Endothelial cell of umbilical vein (primary cell): Measurements from ENCODE around the gene TBPL1. TPM values are rescaled to one million over a fixed set of nuclear protein-coding genes. Genes with fewer than 3 reads are reported as not detected.

ENCODE experiments used
- BruUV-seq: library from RNA; stranded (reverse); fragments of 400-500 nt; replicated peaks from 2 replicates; lab custom pipeline; 2021; lab: Mats Ljungman, UMichigan
- CTCF ChIA-PET: fragments of 300-600, 350-600 bp; sonication (Branson Sonifier 250); formaldehyde crosslinking; loops from one replicate; lab custom pipeline; 2021; ENCODE audit warnings: antibody characterized with exemption, inconsistent platforms; lab: Charles Lee
- POLR2A ChIA-PET: fragments of 300-600, 350-600 bp; sonication (Branson Sonifier 250); formaldehyde crosslinking; loops from one replicate; lab custom pipeline; 2021; ENCODE audit warnings: antibody characterized with exemption, inconsistent platforms; lab: Charles Lee
- DNase-seq: peaks from one replicate; pipeline ENCODE4 v3.0.0-alpha.2; 2011; ENCODE audit warnings: low read depth, low spot score
- FAIRE-seq: peaks from 2 replicates; lab custom pipeline; 2011; peaks lifted over from hg19 to GRCh38; lab: Jason Lieb, UNC
- H2AFZ ChIP-seq: 2 replicates; pipeline ENCODE4 v1.6.0; 2012; ENCODE audit warnings: low read depth, low read length, control low read depth, inconsistent platforms
- H3K27ac ChIP-seq: 2 replicates; pipeline ENCODE4 v1.5.1; 2011; ENCODE audit warnings: low read depth, mild to moderate bottlenecking, control low read depth, low read length, moderate library complexity; ENCODE audit not compliant: insufficient read depth
- H3K27me3 ChIP-seq, 2 experiments: 2 replicates each; pipeline versions ENCODE4 v1.6.0 to v1.6.1; 2011; ENCODE audit warnings: low read length in 2 of 2, mixed read lengths in 1 of 2; ENCODE audit not compliant: control insufficient read depth in 2 of 2, insufficient read depth in 2 of 2
- H3K36me3 ChIP-seq, 2 experiments: 2 replicates in 1 of 2; 3 replicates in 1 of 2; pipeline ENCODE4 v1.5.1; 2011; ENCODE audit warnings: low read length in 2 of 2, mild to moderate bottlenecking in 1 of 2, moderate library complexity in 1 of 2; ENCODE audit not compliant: control insufficient read depth in 2 of 2, insufficient read depth in 2 of 2; ENCODE audit errors: extremely low read depth in 1 of 2
- H3K4me1 ChIP-seq: 3 replicates; pipeline ENCODE4 v1.5.1; 2011; ENCODE audit warnings: mild to moderate bottlenecking, low read length; ENCODE audit not compliant: control insufficient read depth, insufficient read depth; ENCODE audit errors: extremely low read depth
- H3K4me2 ChIP-seq: 2 replicates; pipeline ENCODE4 v1.6.1; 2011; ENCODE audit warnings: low read length, control low read depth, mixed read lengths; ENCODE audit not compliant: insufficient read depth
- H3K4me3 ChIP-seq, 3 experiments: fragments of 200-600 bp in 1 of 3; sonication (generic), shearing (Covaris generic) in 1 of 3; replicated peaks in 1 of 3; 2 replicates each; pipeline ENCODE4 v1.5.1; 2011 to 2016; ENCODE audit warnings: control low read depth in 3 of 3, low read length in 3 of 3, mild to moderate bottlenecking in 2 of 3, inconsistent platforms in 1 of 3, low read depth in 1 of 3, moderate library complexity in 1 of 3; ENCODE audit not compliant: insufficient read depth in 1 of 3
- H3K79me2 ChIP-seq: 2 replicates; pipeline ENCODE4 v1.6.0; 2012; ENCODE audit warnings: low read length, inconsistent platforms; ENCODE audit not compliant: control insufficient read depth, insufficient read depth
- H3K9ac ChIP-seq: replicated peaks from 2 replicates; pipeline ENCODE3; 2011; ENCODE audit warnings: low read length, control low read depth; ENCODE audit not compliant: insufficient read depth; ENCODE audit errors: extremely low read depth
- H3K9me1 ChIP-seq: replicated peaks from 3 replicates; pipeline ENCODE4 v1.6.0; 2011; ENCODE audit warnings: mild to moderate bottlenecking, low read length; ENCODE audit not compliant: control insufficient read depth, insufficient read depth; ENCODE audit errors: extremely low read depth
- H3K9me3 ChIP-seq: replicated peaks from 2 replicates; pipeline ENCODE4 v1.5.1; 2012; ENCODE audit warnings: low read length, inconsistent platforms; ENCODE audit not compliant: control insufficient read depth, insufficient read depth
- H4K20me1 ChIP-seq: replicated peaks from 2 replicates; pipeline ENCODE3; 2011; ENCODE audit warnings: mild to moderate bottlenecking, low read length; ENCODE audit not compliant: control insufficient read depth, insufficient read depth; ENCODE audit errors: extremely low read depth
- CTCF ChIP-seq, 2 donors: IDR thresholded peaks; 1 replicate in 1 of 2; 2 replicates in 1 of 2; pipeline ENCODE4 v1.5.1; 2011; ENCODE audit warnings: low read length in 2 of 2, mild to moderate bottlenecking in 2 of 2, moderate library complexity in 2 of 2, control low read depth in 1 of 2, inconsistent platforms in 1 of 2, low read depth in 1 of 2; ENCODE audit not compliant: insufficient read depth in 1 of 2; ENCODE audit errors: extremely low read depth in 1 of 2
- EZH2 ChIP-seq: IDR thresholded peaks from 2 replicates; pipeline ENCODE4 v1.6.1; 2012; ENCODE audit warnings: borderline replicate concordance, low read depth, mild to moderate bottlenecking, moderate library complexity, low read length, inconsistent platforms; ENCODE audit not compliant: severe bottlenecking
- FOS ChIP-seq: IDR thresholded peaks from 2 replicates; pipeline ENCODE4 v1.6.1; 2011; ENCODE audit warnings: mild to moderate bottlenecking, low read length, moderate library complexity, borderline replicate concordance; ENCODE audit not compliant: insufficient read depth
- GATA2 ChIP-seq: IDR thresholded peaks from 2 replicates; pipeline ENCODE4 v1.7.0; 2011; ENCODE audit warnings: low read depth, mild to moderate bottlenecking, moderate library complexity, mixed read lengths, low read length; ENCODE audit not compliant: insufficient read length, insufficient read depth
- JUN ChIP-seq: IDR thresholded peaks from 2 replicates; pipeline ENCODE4 v1.6.1; 2011; ENCODE audit warnings: borderline replicate concordance, low read depth; ENCODE audit not compliant: insufficient read length, insufficient read depth
- MAX ChIP-seq: IDR thresholded peaks from 2 replicates; pipeline ENCODE4 v1.6.1; 2011; ENCODE audit not compliant: insufficient read depth, insufficient read length
- MYC ChIP-seq: IDR thresholded peaks from one replicate; pipeline ENCODE4 v1.6.1; 2011; ENCODE audit warnings: mild to moderate bottlenecking, low read depth, low read length
- POLR2A ChIP-seq: IDR thresholded peaks from 2 replicates; pipeline ENCODE4 v1.6.1; 2012; ENCODE audit warnings: low read depth, mild to moderate bottlenecking, control low read depth, low read length
- POLR2AphosphoS5 ChIP-seq: IDR thresholded peaks from 2 replicates; pipeline ENCODE4 v1.6.1; 2012; ENCODE audit warnings: low read depth, mild to moderate bottlenecking, control low read depth, low read length, moderate library complexity; ENCODE audit not compliant: insufficient read depth
- dilution Hi-C: fragments of 300-500 bp; cut with MboI; formaldehyde crosslinking; loops from one replicate; pipeline ENCODE4 v1.15.0; 2019; ENCODE audit warnings: low sequenced_read_pairs; ENCODE audit not compliant: extremely low pct_ligation_motif_present
- intact Hi-C: fragments of 100-400 bp; cut with micrococcal nuclease; formaldehyde crosslinking; loops from one replicate; pipeline ENCODE4 v1.10.0; 2022
- polyA plus RNA-seq, 4 experiments: library from polyadenylated mRNA; depleted of rRNA in 3 of 4; stranded (reverse) in 3 of 4; unstranded in 1 of 4; fragments of >200 nt; gene quantifications; 2 replicates each; pipeline versions ENCODE4 v1.2.1 to v1.2.3, GENCODE V29; 2011 to 2012; ENCODE audit warnings: missing spikeins in 1 of 4
- total RNA-seq: library from RNA; stranded (reverse); gene quantifications from 2 replicates; pipeline ENCODE4 v1.2.3, GENCODE V29; 2021

Gene TBPL1
- total and polyA plus RNA-seq, 2 donors (not counting 3 experiments of a cell fraction or from before 2014, with no cell fraction given): 19.6 to 31.2 TPM

GRCh38 chr6:133956416-133957049 lies 3.5 kb downstream of the TBPL1 start:
- Histone ChIP-seq H3K79me2 (peaks cover 75% of the 10 kb centered on the region), H3K9me1 (no peaks in the 10 kb centered on the region), H3K9me3 (no peaks in the 10 kb centered on the region), H3K27me3 (no peaks in the 10 kb centered on the region), H3K4me3 (no peak overlapping the region), H3K9ac (no peak overlapping the region), H3K36me3 (no peaks in the 10 kb centered on the region), H3K27ac (no peak overlapping the region), H2AFZ (no peak overlapping the region), H4K20me1 (peaks cover 14% of the 10 kb centered on the region), H3K4me1 (peaks cover 22% of the 10 kb centered on the region), H3K4me2 (no peak overlapping the region)
- FAIRE-seq (no peak), DNase-seq (no peak)
- dilution Hi-C loops (no loop called here), intact Hi-C loops (no loop called here)
- TF ChIP-seq FOS (no peak), JUN (no peak), POLR2A (no peak), MYC (no peak), MAX (no peak), GATA2 (no peak), CTCF (IDR thresholded peaks at IDR 0.05; ENCODE audit: extremely low read depth in 1 of 2, insufficient read depth in 1 of 2, low read depth in 1 of 2, low read length in 2 of 2) (no peak), EZH2 (no peak), POLR2AphosphoS5 (no peak)
- BruUV-seq: no TSS peak
- ChIA-PET POLR2A (no interaction called here), CTCF (interaction anchor here (1.0 to 1.6 kb wide), 2 partner anchors 33 to 107 kb away, joined by 3 to 4 read pairs; no protein-coding TSS in a partner anchor)
